OCI-LY3 (cell line): ENCODE measurements around the gene ANKRD2.

ENCODE experiments used
- H2AFZ ChIP-seq: fragments of 200-600, 300-600 bp; shearing (Covaris generic); 2 replicates; pipeline ENCODE4 v1.6.0; 2014; ENCODE audit warnings: antibody characterized with exemption, low read depth, low read length
- H3K27ac ChIP-seq: fragments of 200-600, 300-600 bp; sonication (generic); 2 replicates; pipeline ENCODE4 v1.5.1; 2014; ENCODE audit warnings: mild to moderate bottlenecking, low read length, moderate library complexity, mixed read lengths
- H3K27me3 ChIP-seq: fragments of 200-600, 300-600 bp; sonication (generic); 2 replicates; pipeline ENCODE4 v1.6.1; 2014; ENCODE audit warnings: low read depth, low read length, mixed read lengths
- H3K36me3 ChIP-seq: fragments of 200-600, 300-600 bp; sonication (generic); replicated peaks from 2 replicates; pipeline ENCODE3; 2014; ENCODE audit warnings: low read depth, low read length, mixed read lengths
- H3K4me1 ChIP-seq: fragments of 300-600, 200-600 bp; sonication (generic); 2 replicates; pipeline ENCODE4 v1.6.1; 2014; ENCODE audit warnings: low read length, mixed read lengths
- H3K4me2 ChIP-seq: fragments of 200-600, 300-600 bp; sonication (generic); 2 replicates; pipeline ENCODE4 v1.6.1; 2014; ENCODE audit warnings: low read length, mixed read lengths
- H3K4me3 ChIP-seq: fragments of 300-600, 200-600 bp; sonication (generic); 2 replicates; pipeline ENCODE4 v1.5.1; 2014; ENCODE audit warnings: antibody characterized with exemption, mild to moderate bottlenecking, low read length, moderate library complexity
- H3K79me2 ChIP-seq: fragments of 300-600, 200-600 bp; shearing (Covaris generic); 2 replicates; pipeline ENCODE4 v1.6.1; 2014; ENCODE audit warnings: mild to moderate bottlenecking, low read length, mixed read lengths
- H3K9ac ChIP-seq: fragments of 300-600, 200-600 bp; shearing (Covaris generic); 2 replicates; pipeline ENCODE4 v1.6.0; 2014; ENCODE audit warnings: mild to moderate bottlenecking, low read length, moderate library complexity
- H3K9me3 ChIP-seq: fragments of 200-600, 300-600 bp; shearing (Covaris generic); 2 replicates; pipeline ENCODE4 v1.6.1; 2014; ENCODE audit warnings: low read length, mixed read lengths; ENCODE audit not compliant: insufficient read depth
- H4K20me1 ChIP-seq: fragments of 200-600, 300-600 bp; sonication (generic); 2 replicates; pipeline ENCODE4 v1.6.1; 2016; ENCODE audit warnings: low read length, mixed read lengths; ENCODE audit not compliant: insufficient read depth
- EZH2phosphoT487 ChIP-seq: fragments of 200-600 bp; shearing (Covaris generic); IDR thresholded peaks from 2 replicates; pipeline ENCODE4 v1.6.1; 2018; ENCODE audit warnings: antibody characterized with exemption, mixed run types, low read depth
- TF ChIP-seq, protein P1 (sequence below): fragments of 200-600, 300-600 bp; sonication (generic); IDR thresholded peaks from 2 replicates; pipeline ENCODE4 v1.5.1; 2014; ENCODE audit warnings: antibody characterized with exemption, low read length, low read depth

Gene ANKRD2

GRCh38 chr10:97593421-97593820 is 20.8 kb downstream of the ANKRD2 start:
- no peaks in the 10 kb centered on the region for H3K36me3 ChIP-seq
- no peaks in the 10 kb centered on the region for H3K9me3 ChIP-seq
- H3K27me3 ChIP-seq: no peaks in the 10 kb centered on the region
- H3K4me1 ChIP-seq: no peaks in the 10 kb centered on the region
- no peak for TF ChIP-seq EZH2phosphoT487
- TF ChIP-seq, protein P1, sequence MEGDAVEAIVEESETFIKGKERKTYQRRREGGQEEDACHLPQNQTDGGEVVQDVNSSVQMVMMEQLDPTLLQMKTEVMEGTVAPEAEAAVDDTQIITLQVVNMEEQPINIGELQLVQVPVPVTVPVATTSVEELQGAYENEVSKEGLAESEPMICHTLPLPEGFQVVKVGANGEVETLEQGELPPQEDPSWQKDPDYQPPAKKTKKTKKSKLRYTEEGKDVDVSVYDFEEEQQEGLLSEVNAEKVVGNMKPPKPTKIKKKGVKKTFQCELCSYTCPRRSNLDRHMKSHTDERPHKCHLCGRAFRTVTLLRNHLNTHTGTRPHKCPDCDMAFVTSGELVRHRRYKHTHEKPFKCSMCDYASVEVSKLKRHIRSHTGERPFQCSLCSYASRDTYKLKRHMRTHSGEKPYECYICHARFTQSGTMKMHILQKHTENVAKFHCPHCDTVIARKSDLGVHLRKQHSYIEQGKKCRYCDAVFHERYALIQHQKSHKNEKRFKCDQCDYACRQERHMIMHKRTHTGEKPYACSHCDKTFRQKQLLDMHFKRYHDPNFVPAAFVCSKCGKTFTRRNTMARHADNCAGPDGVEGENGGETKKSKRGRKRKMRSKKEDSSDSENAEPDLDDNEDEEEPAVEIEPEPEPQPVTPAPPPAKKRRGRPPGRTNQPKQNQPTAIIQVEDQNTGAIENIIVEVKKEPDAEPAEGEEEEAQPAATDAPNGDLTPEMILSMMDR: no peak
- H2AFZ ChIP-seq: no peak overlapping the region
- H3K4me3 ChIP-seq: no peak overlapping the region
- no peaks in the 10 kb centered on the region for H3K79me2 ChIP-seq
- no peak overlapping the region for H3K9ac ChIP-seq
- no peak overlapping the region for H3K4me2 ChIP-seq
- H4K20me1 ChIP-seq: no peaks in the 10 kb centered on the region
- H3K27ac ChIP-seq: no peak overlapping the region

GRCh38 chr10:97596101-97597082 is 23.8 kb downstream of the ANKRD2 start:
- Histone ChIP-seq H3K9me3 (no peaks in the 10 kb centered on the region), H3K79me2 (no peaks in the 10 kb centered on the region), H3K4me3 (no peak overlapping the region), H4K20me1 (no peaks in the 10 kb centered on the region), H3K4me2 (no peak overlapping the region), H2AFZ (no peak overlapping the region), H3K27me3 (no peaks in the 10 kb centered on the region), H3K9ac (no peak overlapping the region), H3K36me3 (no peaks in the 10 kb centered on the region), H3K4me1 (no peaks in the 10 kb centered on the region), H3K27ac (no peak overlapping the region)
- TF ChIP-seq, protein P1: no peak
- no peak for TF ChIP-seq EZH2phosphoT487

GRCh38 chr10:97597778-97598177 is 25.2 kb downstream of the ANKRD2 start:
- H3K4me2 ChIP-seq: no peak overlapping the region
- no peaks in the 10 kb centered on the region for H3K36me3 ChIP-seq
- H3K4me1 ChIP-seq: no peaks in the 10 kb centered on the region
- H3K27ac ChIP-seq: no peak overlapping the region
- no peaks in the 10 kb centered on the region for H3K79me2 ChIP-seq
- no peaks in the 10 kb centered on the region for H3K9me3 ChIP-seq
- no peak for TF ChIP-seq EZH2phosphoT487
- TF ChIP-seq, protein P1: no peak
- H3K4me3 ChIP-seq: no peak overlapping the region
- H3K9ac ChIP-seq: no peak overlapping the region
- no peaks in the 10 kb centered on the region for H4K20me1 ChIP-seq
- H3K27me3 ChIP-seq: no peaks in the 10 kb centered on the region
- H2AFZ ChIP-seq: no peak overlapping the region

DNA sequence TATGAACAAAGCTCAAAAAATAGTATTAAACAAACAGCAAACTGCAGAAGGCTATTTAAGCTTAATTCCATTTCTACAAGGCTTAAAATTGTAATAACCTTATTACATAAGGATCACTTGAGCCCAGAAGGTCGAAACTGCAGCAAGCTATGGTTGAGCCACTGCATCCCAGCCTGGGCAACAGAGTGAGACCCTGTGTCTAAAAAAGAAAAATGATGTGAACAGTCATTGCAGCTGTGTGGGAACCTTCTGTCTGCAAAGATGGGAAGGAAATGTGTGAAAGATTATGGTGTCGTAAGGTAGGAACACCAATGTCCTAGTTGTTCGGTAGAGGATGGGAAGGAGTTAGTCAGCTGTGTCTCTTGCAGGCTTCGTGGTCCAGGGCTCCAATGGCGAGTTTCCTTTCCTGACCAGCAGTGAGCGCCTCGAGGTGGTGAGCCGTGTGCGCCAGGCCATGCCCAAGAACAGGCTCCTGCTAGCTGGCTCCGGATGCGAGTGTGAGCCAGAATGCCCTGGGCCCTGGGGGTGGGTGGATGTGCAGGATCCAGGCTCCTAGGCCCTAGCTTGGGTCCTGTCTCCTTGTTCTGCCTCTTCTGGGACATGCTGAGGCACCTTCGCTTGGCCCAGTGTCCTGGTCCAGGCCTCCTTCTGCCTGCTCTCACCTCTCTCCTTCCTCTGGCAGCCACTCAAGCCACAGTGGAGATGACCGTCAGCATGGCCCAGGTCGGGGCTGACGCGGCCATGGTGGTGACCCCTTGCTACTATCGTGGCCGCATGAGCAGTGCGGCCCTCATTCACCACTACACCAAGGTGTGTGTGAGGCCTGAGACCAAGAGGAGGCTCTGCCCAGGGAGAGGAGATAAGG is 26.1 kb downstream of the ANKRD2 start:
- Histone ChIP-seq H3K27me3 (no peaks in the 10 kb centered on the region), H3K4me1 (no peaks in the 10 kb centered on the region), H3K4me2 (no peak overlapping the region), H3K27ac (no peak overlapping the region), H3K9me3 (no peaks in the 10 kb centered on the region), H3K79me2 (no peaks in the 10 kb centered on the region), H4K20me1 (no peaks in the 10 kb centered on the region), H3K4me3 (no peak overlapping the region), H3K9ac (no peak overlapping the region), H2AFZ (no peak overlapping the region), H3K36me3 (no peaks in the 10 kb centered on the region)
- no peak for TF ChIP-seq EZH2phosphoT487
- TF ChIP-seq, protein P1: no peak
